Colonic mucosa (tissue), 4 donors: ENCODE measurements around the gene PLBD1. TPM values are rescaled to one million over a fixed set of nuclear protein-coding genes. Genes with fewer than 3 reads are reported as not detected.

Experiments
- DNase-seq: peaks from one replicate; pipeline ENCODE4 v3.0.0-alpha.2; 2020
- H3K27ac ChIP-seq: fragments of 200-600 bp; one replicate; pipeline ENCODE4 v1.8.0; 2021
- H3K27me3 ChIP-seq: fragments of 200-600 bp; one replicate; pipeline ENCODE4 v1.8.0; 2021
- H3K36me3 ChIP-seq: fragments of 200-600 bp; one replicate; pipeline ENCODE4 v1.8.0; 2021
- H3K4me1 ChIP-seq: fragments of 200-600 bp; one replicate; pipeline ENCODE4 v1.8.0; 2021; ENCODE audit warnings: mild to moderate bottlenecking
- H3K4me3 ChIP-seq: fragments of 200-600 bp; one replicate; pipeline ENCODE4 v1.8.0; 2021
- H3K9ac ChIP-seq, 2 donors: one replicate each; pipeline ENCODE4 v1.7.0; 2013; ENCODE audit warnings: control low read depth in 2 of 2, low read depth in 2 of 2, low read length in 2 of 2
- H3K9me3 ChIP-seq: fragments of 200-600 bp; one replicate; pipeline ENCODE4 v1.8.0; 2021
- CTCF ChIP-seq: fragments of 200-600 bp; IDR thresholded peaks from one replicate; pipeline ENCODE4 v1.8.0; 2022; ENCODE audit warnings: antibody characterized with exemption, mild to moderate bottlenecking
- intact Hi-C: fragments of 100-400 bp; cut with DNase I; formaldehyde crosslinking; loops from one replicate; pipeline ENCODE4 v1.14.1; 2022
- total RNA-seq, 2 donors: library from RNA; stranded (reverse); fragmentation: NEBNext Ultra II Directional in 1 of 2; extraction: Animal tissue kit (Norgen Biotek cat#: 25700) in 1 of 2; gene quantifications; one replicate each; pipeline ENCODE4 v1.2.1, GENCODE V29; 2021
- donor health status: healthy.
- donor health status: DM: no; HTN: no; CAD: no.
- donor health status: DM: no; HTN: no; CAD: no.

PLBD1 gene
- total RNA-seq, 2 donors from 2014 or later: 85.0 to 91.7 TPM

- no peak overlapping the region for H3K27ac ChIP-seq
These were observed 9.2 kb upstream of the PLBD1 start for GRCh38 chr12:14576896-14577295.

GRCh38 chr12:14575585-14575984 is 7.9 kb upstream of the PLBD1 start:
- intact Hi-C loops: no loop called here
- Histone ChIP-seq H3K27me3 (no peaks in the 10 kb centered on the region), H3K36me3 (no peaks in the 10 kb centered on the region), H3K9ac (no peak overlapping the region), H3K4me1 (peaks cover 7% of the 10 kb centered on the region), H3K4me3 (no peak overlapping the region), H3K9me3 (no peaks in the 10 kb centered on the region), H3K27ac (no peak overlapping the region)
- TF ChIP-seq CTCF: no peak
- no peak for DNase-seq

More at GRCh38 chr12:14576896-14577295, 9.2 kb upstream of the PLBD1 start:
- no peak overlapping the region for H3K9ac ChIP-seq
- H3K9me3 ChIP-seq: no peaks in the 10 kb centered on the region
- H3K27me3 ChIP-seq: no peaks in the 10 kb centered on the region
- intact Hi-C loops: no loop called here
- no peaks in the 10 kb centered on the region for H3K36me3 ChIP-seq
- peaks cover 7% of the 10 kb centered on the region for H3K4me1 ChIP-seq
- TF ChIP-seq CTCF: no peak
- H3K4me3 ChIP-seq: no peak overlapping the region
- DNase-seq: no peak

GRCh38 chr12:14573118-14573517 is 5.4 kb upstream of the PLBD1 start:
- no peak for DNase-seq
- no peaks in the 10 kb centered on the region for H3K27me3 ChIP-seq
- no peak overlapping the region for H3K4me3 ChIP-seq
- TF ChIP-seq CTCF: no peak
- intact Hi-C loops: no loop called here
- H3K27ac ChIP-seq: no peak overlapping the region
- no peak overlapping the region for H3K9ac ChIP-seq
- no peaks in the 10 kb centered on the region for H3K9me3 ChIP-seq
- H3K36me3 ChIP-seq: no peaks in the 10 kb centered on the region
- H3K4me1 ChIP-seq: peaks cover 7% of the 10 kb centered on the region

- Histone ChIP-seq H3K36me3 (no peaks in the 10 kb centered on the region), H3K9me3 (no peaks in the 10 kb centered on the region), H3K4me3 (no peak overlapping the region), H3K27ac (no peak overlapping the region), H3K27me3 (no peaks in the 10 kb centered on the region), H3K9ac (no peak overlapping the region), H3K4me1 (peaks cover 7% of the 10 kb centered on the region)
- intact Hi-C loops: no loop called here
- TF ChIP-seq CTCF: no peak
- DNase-seq: no peak
These were observed 4.7 kb upstream of the PLBD1 start for GRCh38 chr12:14572401-14572800.

GRCh38 chr12:14571779-14572178 is 4.1 kb upstream of the PLBD1 start:
- no peak for TF ChIP-seq CTCF
- Histone ChIP-seq H3K4me1 (peaks cover 7% of the 10 kb centered on the region), H3K9me3 (no peaks in the 10 kb centered on the region), H3K27ac (no peak overlapping the region), H3K9ac (no peak overlapping the region), H3K4me3 (no peak overlapping the region), H3K36me3 (no peaks in the 10 kb centered on the region), H3K27me3 (no peaks in the 10 kb centered on the region)
- no peak for DNase-seq
- intact Hi-C loops: no loop called here

- no peak overlapping the region for H3K27ac ChIP-seq
- intact Hi-C loops: no loop called here
- H3K9ac ChIP-seq: no peak overlapping the region
- H3K4me1 ChIP-seq: peaks cover 7% of the 10 kb centered on the region
- H3K9me3 ChIP-seq: no peaks in the 10 kb centered on the region
- no peaks in the 10 kb centered on the region for H3K27me3 ChIP-seq
- TF ChIP-seq CTCF: no peak
- no peak overlapping the region for H3K4me3 ChIP-seq
- no peaks in the 10 kb centered on the region for H3K36me3 ChIP-seq
- DNase-seq: no peak
These were observed 2.5 kb upstream of the PLBD1 start for GRCh38 chr12:14570231-14570630.
